ENCODE results near the gene NECTIN3.

Gene NECTIN3

DNA sequence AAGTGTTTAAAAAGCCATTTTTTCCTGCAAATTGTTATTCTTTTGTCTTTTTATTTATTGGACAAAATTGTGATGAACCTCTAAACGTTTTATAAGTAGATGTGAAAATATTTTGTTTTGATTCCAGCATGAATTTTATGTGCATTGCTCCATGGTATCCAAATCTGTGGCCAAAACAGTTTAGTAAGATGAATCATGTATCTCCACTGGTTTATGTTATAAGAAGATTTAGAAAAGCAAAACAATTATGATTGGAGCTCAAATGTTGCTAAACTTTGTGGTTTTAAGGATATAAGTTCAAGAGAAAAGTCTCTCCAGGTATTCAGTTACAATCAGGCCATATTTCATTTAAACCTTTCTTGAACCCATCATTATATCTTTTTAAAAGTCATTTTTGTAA is 80.9 kb downstream of the NECTIN3 start:
- Histone ChIP-seq H4K20me1 (ENCODE audit: insufficient read depth, low read length) (no peaks in the 10 kb centered on the region), H3K4me3 (ENCODE audit: low read depth in 1 of 2, low read length in 2 of 2) (no peak overlapping the region), H2AFZ (ENCODE audit: low read depth, low read length) (no peak overlapping the region), H3K4me2 (ENCODE audit: insufficient read depth, low read length) (no peak overlapping the region), H3K9ac (ENCODE audit: low read depth, low read length) (no peak overlapping the region), H3K9me3 (ENCODE audit: insufficient read depth, low read length, severe bottlenecking) (no peaks in the 10 kb centered on the region), H3K27me3 (ENCODE audit: insufficient read depth, low read length, poor library complexity) (no peaks in the 10 kb centered on the region), H3K27ac (ENCODE audit: low read length) (no peak overlapping the region), H3K4me1 (ENCODE audit: insufficient read depth, low read length) (no peaks in the 10 kb centered on the region), H3K36me3 (ENCODE audit: insufficient read depth, low read length) (peaks cover 30% of the 10 kb centered on the region), H3K79me2 (ENCODE audit: insufficient read depth, low read length) (no peaks in the 10 kb centered on the region)
- TF ChIP-seq, protein P1, sequence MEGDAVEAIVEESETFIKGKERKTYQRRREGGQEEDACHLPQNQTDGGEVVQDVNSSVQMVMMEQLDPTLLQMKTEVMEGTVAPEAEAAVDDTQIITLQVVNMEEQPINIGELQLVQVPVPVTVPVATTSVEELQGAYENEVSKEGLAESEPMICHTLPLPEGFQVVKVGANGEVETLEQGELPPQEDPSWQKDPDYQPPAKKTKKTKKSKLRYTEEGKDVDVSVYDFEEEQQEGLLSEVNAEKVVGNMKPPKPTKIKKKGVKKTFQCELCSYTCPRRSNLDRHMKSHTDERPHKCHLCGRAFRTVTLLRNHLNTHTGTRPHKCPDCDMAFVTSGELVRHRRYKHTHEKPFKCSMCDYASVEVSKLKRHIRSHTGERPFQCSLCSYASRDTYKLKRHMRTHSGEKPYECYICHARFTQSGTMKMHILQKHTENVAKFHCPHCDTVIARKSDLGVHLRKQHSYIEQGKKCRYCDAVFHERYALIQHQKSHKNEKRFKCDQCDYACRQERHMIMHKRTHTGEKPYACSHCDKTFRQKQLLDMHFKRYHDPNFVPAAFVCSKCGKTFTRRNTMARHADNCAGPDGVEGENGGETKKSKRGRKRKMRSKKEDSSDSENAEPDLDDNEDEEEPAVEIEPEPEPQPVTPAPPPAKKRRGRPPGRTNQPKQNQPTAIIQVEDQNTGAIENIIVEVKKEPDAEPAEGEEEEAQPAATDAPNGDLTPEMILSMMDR (IDR thresholded peaks at IDR 0.05; ENCODE audit: borderline replicate concordance, extremely low read depth, low read length, poor library complexity, severe bottlenecking): no peak
- TF ChIP-seq EZH2 (IDR thresholded peaks at IDR 0.05; ENCODE audit: borderline replicate concordance, low read depth, low read length, severe bottlenecking): no peak
- no peak for DNase-seq
- no peak for ATAC-seq (ENCODE audit: insufficient read depth, low read depth)

DNA sequence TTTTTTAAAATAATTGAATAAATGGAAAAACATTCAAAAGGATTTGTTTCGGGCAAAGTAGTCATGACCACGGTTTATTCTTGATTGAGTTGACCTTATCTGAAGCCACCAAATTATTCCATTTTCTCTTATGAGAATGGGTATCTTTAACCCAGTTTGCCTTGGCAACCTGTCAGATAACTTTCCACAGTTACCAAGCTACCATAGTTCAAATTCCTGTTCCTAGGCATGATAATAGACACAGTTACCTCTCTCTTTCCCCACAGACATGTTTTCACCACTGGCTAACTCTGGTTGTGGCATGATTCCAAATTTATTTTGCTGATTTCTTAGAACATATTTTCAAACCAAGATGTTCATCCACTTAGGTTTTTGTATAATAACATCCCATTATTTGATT is 84.9 kb downstream of the NECTIN3 start:
- no peak overlapping the region for H3K27ac ChIP-seq (ENCODE audit: low read length)
- no peak overlapping the region for H3K9ac ChIP-seq (ENCODE audit: low read depth, low read length)
- no peaks in the 10 kb centered on the region for H3K79me2 ChIP-seq (ENCODE audit: insufficient read depth, low read length)
- no peak for DNase-seq
- H2AFZ ChIP-seq (ENCODE audit: low read depth, low read length): no peak overlapping the region
- no peaks in the 10 kb centered on the region for H3K9me3 ChIP-seq (ENCODE audit: insufficient read depth, low read length, severe bottlenecking)
- TF ChIP-seq EZH2 (IDR thresholded peaks at IDR 0.05; ENCODE audit: borderline replicate concordance, low read depth, low read length, severe bottlenecking): no peak
- TF ChIP-seq, protein P1 (IDR thresholded peaks at IDR 0.05; ENCODE audit: borderline replicate concordance, extremely low read depth, low read length, poor library complexity, severe bottlenecking): no peak
- H3K4me3 ChIP-seq (ENCODE audit: low read depth in 1 of 2, low read length in 2 of 2): no peak overlapping the region
- ATAC-seq (ENCODE audit: insufficient read depth, low read depth): no peak
- H4K20me1 ChIP-seq (ENCODE audit: insufficient read depth, low read length): no peaks in the 10 kb centered on the region
- H3K36me3 ChIP-seq (ENCODE audit: insufficient read depth, low read length): peaks cover 34% of the 10 kb centered on the region
- H3K4me1 ChIP-seq (ENCODE audit: insufficient read depth, low read length): no peaks in the 10 kb centered on the region
- no peaks in the 10 kb centered on the region for H3K27me3 ChIP-seq (ENCODE audit: insufficient read depth, low read length, poor library complexity)
- H3K4me2 ChIP-seq (ENCODE audit: insufficient read depth, low read length): no peak overlapping the region

DNA sequence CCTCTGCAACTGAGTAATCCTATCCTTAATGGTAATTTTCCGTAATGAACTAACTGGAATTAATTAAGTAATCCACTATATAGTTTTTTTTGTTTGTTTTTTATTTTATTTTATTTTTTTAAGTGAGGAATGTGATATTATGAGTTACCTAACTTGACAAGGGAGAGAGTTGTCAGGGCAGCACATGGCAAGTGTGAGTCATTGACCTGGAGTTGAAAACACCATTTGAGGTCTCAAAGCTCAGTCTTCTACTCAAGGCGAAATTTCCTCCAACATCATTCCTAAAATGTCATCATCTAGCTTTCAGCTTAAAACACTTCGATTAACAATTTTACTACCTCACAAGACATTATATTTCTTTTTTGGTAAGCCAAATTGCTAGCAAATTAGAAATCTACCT is 87.8 kb downstream of the NECTIN3 start:
- H3K36me3 ChIP-seq (ENCODE audit: insufficient read depth, low read length): peaks cover 33% of the 10 kb centered on the region
- H3K4me1 ChIP-seq (ENCODE audit: insufficient read depth, low read length): no peaks in the 10 kb centered on the region
- H3K9me3 ChIP-seq (ENCODE audit: insufficient read depth, low read length, severe bottlenecking): no peaks in the 10 kb centered on the region
- TF ChIP-seq EZH2 (IDR thresholded peaks at IDR 0.05; ENCODE audit: borderline replicate concordance, low read depth, low read length, severe bottlenecking): no peak
- TF ChIP-seq, protein P1 (IDR thresholded peaks at IDR 0.05; ENCODE audit: borderline replicate concordance, extremely low read depth, low read length, poor library complexity, severe bottlenecking): no peak
- no peak for ATAC-seq (ENCODE audit: insufficient read depth, low read depth)
- no peaks in the 10 kb centered on the region for H4K20me1 ChIP-seq (ENCODE audit: insufficient read depth, low read length)
- no peak for DNase-seq
- H2AFZ ChIP-seq (ENCODE audit: low read depth, low read length): no peak overlapping the region
- no peaks in the 10 kb centered on the region for H3K79me2 ChIP-seq (ENCODE audit: insufficient read depth, low read length)
- H3K9ac ChIP-seq (ENCODE audit: low read depth, low read length): no peak overlapping the region
- H3K4me2 ChIP-seq (ENCODE audit: insufficient read depth, low read length): no peak overlapping the region
- no peaks in the 10 kb centered on the region for H3K27me3 ChIP-seq (ENCODE audit: insufficient read depth, low read length, poor library complexity)
- H3K27ac ChIP-seq (ENCODE audit: low read length): no peak overlapping the region
- no peak overlapping the region for H3K4me3 ChIP-seq (ENCODE audit: low read depth in 1 of 2, low read length in 2 of 2)

DNA sequence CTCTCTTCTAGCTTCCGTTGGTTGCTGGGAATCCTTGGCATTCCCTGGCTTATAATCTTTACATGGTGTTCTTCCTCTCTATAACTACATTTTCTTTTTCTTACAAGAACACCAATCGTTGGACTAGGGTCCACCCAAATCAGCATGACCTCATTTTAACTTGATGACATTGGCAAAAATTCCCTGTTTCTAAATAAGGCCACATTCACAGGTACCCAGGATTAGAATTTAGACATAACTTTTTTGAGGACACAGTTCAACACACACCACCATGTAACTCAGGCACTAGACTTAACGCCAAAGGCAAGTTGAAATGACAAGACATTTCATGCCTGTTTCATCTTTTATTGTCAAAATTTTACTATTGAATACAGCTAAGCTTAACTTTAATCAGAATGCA is 93.0 kb downstream of the NECTIN3 start:
- no peak overlapping the region for H3K4me2 ChIP-seq (ENCODE audit: insufficient read depth, low read length)
- H3K4me3 ChIP-seq (ENCODE audit: low read depth in 1 of 2, low read length in 2 of 2): no peak overlapping the region
- no peak for TF ChIP-seq EZH2 (IDR thresholded peaks at IDR 0.05; ENCODE audit: borderline replicate concordance, low read depth, low read length, severe bottlenecking)
- TF ChIP-seq, protein P1 (IDR thresholded peaks at IDR 0.05; ENCODE audit: borderline replicate concordance, extremely low read depth, low read length, poor library complexity, severe bottlenecking): no peak
- H4K20me1 ChIP-seq (ENCODE audit: insufficient read depth, low read length): no peaks in the 10 kb centered on the region
- DNase-seq (no peak), ATAC-seq (ENCODE audit: insufficient read depth, low read depth) (no peak)
- no peak overlapping the region for H3K27ac ChIP-seq (ENCODE audit: low read length)
- H3K9me3 ChIP-seq (ENCODE audit: insufficient read depth, low read length, severe bottlenecking): no peaks in the 10 kb centered on the region
- no peaks in the 10 kb centered on the region for H3K27me3 ChIP-seq (ENCODE audit: insufficient read depth, low read length, poor library complexity)
- peaks cover 21% of the 10 kb centered on the region; the same call in 1 of the 2 replicates for H3K36me3 ChIP-seq (ENCODE audit: insufficient read depth, low read length)
- no peak overlapping the region for H2AFZ ChIP-seq (ENCODE audit: low read depth, low read length)
- H3K4me1 ChIP-seq (ENCODE audit: insufficient read depth, low read length): no peaks in the 10 kb centered on the region
- no peaks in the 10 kb centered on the region for H3K79me2 ChIP-seq (ENCODE audit: insufficient read depth, low read length)
- H3K9ac ChIP-seq (ENCODE audit: low read depth, low read length): no peak overlapping the region
